RWPE2 (cell line): Measurements from ENCODE around the gene RXFP2.
A peak's percentile ranks its signal among the peaks of the same experiment; 100 is the strongest.

Source experiments
- ATAC-seq: fragments of 200-7000 bp; cut with Tn5 transposase; 3 replicates; pipeline ENCODE4 v1.9.1; 2021; ENCODE audit warnings: low read depth
- DNase-seq: peaks from one replicate; pipeline ENCODE4 v3.0.0-alpha.2; 2020; ENCODE audit warnings: low spot score
- H3K27ac ChIP-seq: fragments of 450-650 bp; 2 replicates; pipeline ENCODE4 v1.5.1; 2017; ENCODE audit warnings: mild to moderate bottlenecking; ENCODE audit not compliant: poor library complexity, severe bottlenecking
- H3K27me3 ChIP-seq: fragments of 250-450 bp; sonication (Bioruptor Pico); 2 replicates; pipeline ENCODE4 v1.5.1; 2021; ENCODE audit warnings: mild to moderate bottlenecking, moderate library complexity; ENCODE audit not compliant: insufficient read depth, poor library complexity, severe bottlenecking
- H3K36me3 ChIP-seq: fragments of 250-450 bp; sonication (Bioruptor Pico); 2 replicates; pipeline ENCODE4 v1.5.1; 2020; ENCODE audit warnings: low read depth, mild to moderate bottlenecking, moderate library complexity
- H3K4me1 ChIP-seq: fragments of 250-450 bp; sonication (Bioruptor Pico); 2 replicates; pipeline ENCODE4 v1.5.1; 2021; ENCODE audit warnings: mild to moderate bottlenecking, moderate library complexity; ENCODE audit not compliant: insufficient read depth, poor library complexity, severe bottlenecking
- H3K4me3 ChIP-seq: fragments of 250-450 bp; sonication (Bioruptor Pico); 2 replicates; pipeline ENCODE4 v1.5.1; 2021; ENCODE audit warnings: mild to moderate bottlenecking, moderate library complexity; ENCODE audit not compliant: severe bottlenecking
- H3K9me3 ChIP-seq: fragments of 250-450 bp; sonication (Bioruptor Pico); 2 replicates; pipeline ENCODE4 v1.5.1; 2021; ENCODE audit warnings: mild to moderate bottlenecking, moderate library complexity; ENCODE audit not compliant: severe bottlenecking
- TF ChIP-seq, protein P1 (sequence below): fragments of 450-650 bp; IDR thresholded peaks from one replicate; pipeline ENCODE4 v1.5.1; 2017; ENCODE audit warnings: mild to moderate bottlenecking, moderate library complexity; ENCODE audit not compliant: poor library complexity, severe bottlenecking

RXFP2 gene

GRCh38 chr13:31749929-31750328 lies 10.6 kb downstream of the RXFP2 start:
- no peaks in the 10 kb centered on the region for H3K27me3 ChIP-seq
- H3K27ac ChIP-seq, result peak overlapping the region; percentile 49
- peaks cover 14% of the 10 kb centered on the region for H3K4me1 ChIP-seq
- H3K36me3 ChIP-seq, result no peaks in the 10 kb centered on the region
- no peaks in the 10 kb centered on the region for H3K9me3 ChIP-seq
- no peak overlapping the region for H3K4me3 ChIP-seq
- ATAC-seq, result peak; percentile 61
- TF ChIP-seq, protein P1, sequence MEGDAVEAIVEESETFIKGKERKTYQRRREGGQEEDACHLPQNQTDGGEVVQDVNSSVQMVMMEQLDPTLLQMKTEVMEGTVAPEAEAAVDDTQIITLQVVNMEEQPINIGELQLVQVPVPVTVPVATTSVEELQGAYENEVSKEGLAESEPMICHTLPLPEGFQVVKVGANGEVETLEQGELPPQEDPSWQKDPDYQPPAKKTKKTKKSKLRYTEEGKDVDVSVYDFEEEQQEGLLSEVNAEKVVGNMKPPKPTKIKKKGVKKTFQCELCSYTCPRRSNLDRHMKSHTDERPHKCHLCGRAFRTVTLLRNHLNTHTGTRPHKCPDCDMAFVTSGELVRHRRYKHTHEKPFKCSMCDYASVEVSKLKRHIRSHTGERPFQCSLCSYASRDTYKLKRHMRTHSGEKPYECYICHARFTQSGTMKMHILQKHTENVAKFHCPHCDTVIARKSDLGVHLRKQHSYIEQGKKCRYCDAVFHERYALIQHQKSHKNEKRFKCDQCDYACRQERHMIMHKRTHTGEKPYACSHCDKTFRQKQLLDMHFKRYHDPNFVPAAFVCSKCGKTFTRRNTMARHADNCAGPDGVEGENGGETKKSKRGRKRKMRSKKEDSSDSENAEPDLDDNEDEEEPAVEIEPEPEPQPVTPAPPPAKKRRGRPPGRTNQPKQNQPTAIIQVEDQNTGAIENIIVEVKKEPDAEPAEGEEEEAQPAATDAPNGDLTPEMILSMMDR, result no peak
- no peak for DNase-seq

DNA sequence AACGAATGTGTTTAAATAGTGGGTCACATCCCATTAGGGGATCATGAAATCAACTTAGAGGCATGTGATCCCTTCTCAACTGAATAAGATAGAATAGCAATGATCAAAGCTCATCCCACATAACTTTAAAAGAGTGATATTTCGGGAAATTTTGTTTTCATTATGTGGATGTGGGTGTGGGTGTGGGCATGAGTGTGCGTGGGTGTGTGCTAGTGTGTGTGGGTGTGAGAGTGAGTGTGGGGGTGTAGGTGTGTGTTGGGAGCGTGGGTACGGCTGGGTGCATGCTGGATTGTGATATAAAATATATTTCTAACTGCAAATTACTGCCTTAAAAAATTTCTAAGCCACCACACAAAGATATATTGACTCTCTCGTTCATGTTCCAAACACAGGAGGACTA lies 15.9 kb downstream of the RXFP2 start:
- no peaks in the 10 kb centered on the region for H3K9me3 ChIP-seq
- no peaks in the 10 kb centered on the region for H3K36me3 ChIP-seq
- ATAC-seq (no peak), DNase-seq (no peak)
- H3K27ac ChIP-seq, result no peak overlapping the region
- H3K4me1 ChIP-seq, result peaks cover 14% of the 10 kb centered on the region
- no peaks in the 10 kb centered on the region for H3K27me3 ChIP-seq
- no peak overlapping the region for H3K4me3 ChIP-seq
- TF ChIP-seq, protein P1, result no peak

DNA sequence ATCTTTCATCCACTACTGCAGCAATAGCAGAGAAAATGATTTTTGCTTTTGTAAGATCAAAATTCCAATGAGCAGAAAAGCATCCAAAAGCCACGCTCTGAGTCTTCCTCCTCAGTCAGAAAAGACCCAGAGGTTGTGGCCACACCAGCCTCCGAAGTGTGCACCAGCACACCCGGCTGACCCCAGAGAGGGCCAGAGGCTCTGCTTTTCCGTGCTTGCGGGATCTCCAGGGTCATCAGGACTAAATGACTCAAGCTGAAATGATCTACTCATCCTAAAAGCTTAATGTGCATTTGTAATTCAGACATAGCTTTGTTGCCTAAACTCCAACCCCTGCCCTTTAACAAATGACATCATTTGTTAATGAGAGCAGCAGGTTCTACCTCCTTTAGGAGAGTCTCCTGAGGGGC lies 16.5 kb downstream of the RXFP2 start:
- Histone ChIP-seq H3K4me1 (peaks cover 10% of the 10 kb centered on the region), H3K27ac (peak overlapping the region; percentile 18), H3K27me3 (no peaks in the 10 kb centered on the region), H3K36me3 (no peaks in the 10 kb centered on the region), H3K4me3 (no peak overlapping the region), H3K9me3 (no peaks in the 10 kb centered on the region)
- no peak for DNase-seq
- no peak for ATAC-seq
- TF ChIP-seq, protein P1, result no peak

GRCh38 chr13:31756346-31756745 lies 17.0 kb downstream of the RXFP2 start:
- ATAC-seq (peak; percentile 64; the same call in 2 of the 3 replicates), DNase-seq (no peak)
- Histone ChIP-seq H3K27me3 (no peaks in the 10 kb centered on the region), H3K4me1 (peaks cover 10% of the 10 kb centered on the region), H3K9me3 (no peaks in the 10 kb centered on the region), H3K4me3 (no peak overlapping the region), H3K27ac (peak overlapping the region; percentile 18), H3K36me3 (no peaks in the 10 kb centered on the region)
- TF ChIP-seq, protein P1, result no peak

GRCh38 chr13:31761951-31762350 lies 22.6 kb downstream of the RXFP2 start:
- Histone ChIP-seq H3K4me3 (no peak overlapping the region), H3K4me1 (peaks cover 8% of the 10 kb centered on the region), H3K9me3 (no peaks in the 10 kb centered on the region), H3K36me3 (no peaks in the 10 kb centered on the region), H3K27ac (no peak overlapping the region), H3K27me3 (no peaks in the 10 kb centered on the region)
- no peak for ATAC-seq
- no peak for DNase-seq
- TF ChIP-seq, protein P1, result no peak
